Measurements from ENCODE around the gene ANKRD60. TPM values are rescaled to one million over a fixed set of nuclear protein-coding genes. Genes with fewer than 3 reads are reported as not detected.

ANKRD60 gene
- total RNA-seq, 1 donor from 2014 or later = not detected

GRCh38 chr20:58225452-58226200, 2.8 kb downstream of the ANKRD60 start:
- TF ChIP-seq, protein P1, sequence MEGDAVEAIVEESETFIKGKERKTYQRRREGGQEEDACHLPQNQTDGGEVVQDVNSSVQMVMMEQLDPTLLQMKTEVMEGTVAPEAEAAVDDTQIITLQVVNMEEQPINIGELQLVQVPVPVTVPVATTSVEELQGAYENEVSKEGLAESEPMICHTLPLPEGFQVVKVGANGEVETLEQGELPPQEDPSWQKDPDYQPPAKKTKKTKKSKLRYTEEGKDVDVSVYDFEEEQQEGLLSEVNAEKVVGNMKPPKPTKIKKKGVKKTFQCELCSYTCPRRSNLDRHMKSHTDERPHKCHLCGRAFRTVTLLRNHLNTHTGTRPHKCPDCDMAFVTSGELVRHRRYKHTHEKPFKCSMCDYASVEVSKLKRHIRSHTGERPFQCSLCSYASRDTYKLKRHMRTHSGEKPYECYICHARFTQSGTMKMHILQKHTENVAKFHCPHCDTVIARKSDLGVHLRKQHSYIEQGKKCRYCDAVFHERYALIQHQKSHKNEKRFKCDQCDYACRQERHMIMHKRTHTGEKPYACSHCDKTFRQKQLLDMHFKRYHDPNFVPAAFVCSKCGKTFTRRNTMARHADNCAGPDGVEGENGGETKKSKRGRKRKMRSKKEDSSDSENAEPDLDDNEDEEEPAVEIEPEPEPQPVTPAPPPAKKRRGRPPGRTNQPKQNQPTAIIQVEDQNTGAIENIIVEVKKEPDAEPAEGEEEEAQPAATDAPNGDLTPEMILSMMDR (IDR thresholded peaks at IDR 0.05; ENCODE audit: insufficient read depth, low read length, severe bottlenecking) = no peak
- FAIRE-seq (no peak), DNase-seq (ENCODE audit: low read depth) (no peak)
- Histone ChIP-seq H3K36me3 (ENCODE audit: control insufficient read depth, insufficient read depth, low read length) (no peaks in the 10 kb centered on the region), H3K4me3 (ENCODE audit: low read depth, low read length) (no peak overlapping the region), H3K27me3 (ENCODE audit: control insufficient read depth, insufficient read depth, low read length) (peaks cover 17% of the 10 kb centered on the region)

- Histone ChIP-seq H3K27me3 (ENCODE audit: control insufficient read depth, insufficient read depth, low read length) (peaks cover 17% of the 10 kb centered on the region), H3K4me3 (ENCODE audit: low read depth, low read length) (no peak overlapping the region), H3K36me3 (ENCODE audit: control insufficient read depth, insufficient read depth, low read length) (no peaks in the 10 kb centered on the region)
- TF ChIP-seq, protein P1 (IDR thresholded peaks at IDR 0.05; ENCODE audit: insufficient read depth, low read length, severe bottlenecking) = no peak
- FAIRE-seq (no peak), DNase-seq (ENCODE audit: low read depth) (no peak)
These were observed 3.5 kb downstream of the ANKRD60 start for GRCh38 chr20:58224974-58225373.

- peaks cover 17% of the 10 kb centered on the region for H3K27me3 ChIP-seq (ENCODE audit: control insufficient read depth, insufficient read depth, low read length)
- no peak for FAIRE-seq
These were observed 4.4 kb downstream of the ANKRD60 start for GRCh38 chr20:58224097-58224496.

DNA sequence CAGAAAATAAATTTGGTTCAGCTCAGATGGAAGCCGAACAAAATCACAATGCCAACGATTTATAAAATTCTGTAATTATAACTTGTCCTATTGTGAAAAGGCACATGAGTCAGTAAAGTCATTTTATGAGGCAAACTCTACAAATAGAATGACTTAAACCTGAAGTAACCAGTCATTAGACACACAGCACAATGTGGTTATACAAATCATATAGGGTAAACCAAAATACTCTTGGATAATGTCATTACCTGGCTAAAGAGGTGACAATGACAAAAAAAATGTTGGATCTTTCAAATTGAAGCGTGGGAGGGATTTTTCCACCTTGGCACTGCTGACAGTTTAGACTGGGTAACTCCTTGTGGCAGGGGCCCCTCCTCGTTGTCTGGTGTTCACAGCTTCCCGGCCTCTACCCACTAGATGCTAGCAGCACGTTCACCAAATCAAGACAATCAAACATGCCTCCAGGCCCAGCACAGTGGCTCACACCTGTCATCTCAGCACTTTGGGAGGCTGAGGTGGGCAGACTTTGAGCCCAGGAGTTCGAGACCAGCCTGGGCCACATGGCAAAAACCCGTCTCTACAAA, 5.0 kb downstream of the ANKRD60 start:
- Histone ChIP-seq H3K27me3 (ENCODE audit: control insufficient read depth, insufficient read depth, low read length) (peaks cover 15% of the 10 kb centered on the region), H3K4me3 (ENCODE audit: low read depth, low read length) (no peak overlapping the region), H3K36me3 (ENCODE audit: control insufficient read depth, insufficient read depth, low read length) (no peaks in the 10 kb centered on the region)
- DNase-seq (ENCODE audit: low read depth) (no peak), FAIRE-seq (no peak)
- TF ChIP-seq, protein P1 (IDR thresholded peaks at IDR 0.05; ENCODE audit: insufficient read depth, low read length, severe bottlenecking) = no peak

More at GRCh38 chr20:58224097-58224496, 4.4 kb downstream of the ANKRD60 start:
- TF ChIP-seq, protein P1 (IDR thresholded peaks at IDR 0.05; ENCODE audit: insufficient read depth, low read length, severe bottlenecking) = no peak
- DNase-seq (ENCODE audit: low read depth) = no peak
- H3K4me3 ChIP-seq (ENCODE audit: low read depth, low read length) = no peak overlapping the region
- H3K36me3 ChIP-seq (ENCODE audit: control insufficient read depth, insufficient read depth, low read length) = no peaks in the 10 kb centered on the region

- DNase-seq (ENCODE audit: low read depth) = no peak
- no peaks in the 10 kb centered on the region for H3K36me3 ChIP-seq (ENCODE audit: control insufficient read depth, insufficient read depth, low read length)
- H3K4me3 ChIP-seq (ENCODE audit: low read depth, low read length) = no peak overlapping the region
- FAIRE-seq = no peak
- TF ChIP-seq, protein P1 (IDR thresholded peaks at IDR 0.05; ENCODE audit: insufficient read depth, low read length, severe bottlenecking) = no peak
- peaks cover 8% of the 10 kb centered on the region for H3K27me3 ChIP-seq (ENCODE audit: control insufficient read depth, insufficient read depth, low read length)
These were observed 6.0 kb downstream of the ANKRD60 start for GRCh38 chr20:58222446-58222845.
